ENCODE data around the gene FIBP.
A peak's percentile ranks its signal among the peaks of the same experiment; 100 is the strongest.

Gene FIBP

DNA sequence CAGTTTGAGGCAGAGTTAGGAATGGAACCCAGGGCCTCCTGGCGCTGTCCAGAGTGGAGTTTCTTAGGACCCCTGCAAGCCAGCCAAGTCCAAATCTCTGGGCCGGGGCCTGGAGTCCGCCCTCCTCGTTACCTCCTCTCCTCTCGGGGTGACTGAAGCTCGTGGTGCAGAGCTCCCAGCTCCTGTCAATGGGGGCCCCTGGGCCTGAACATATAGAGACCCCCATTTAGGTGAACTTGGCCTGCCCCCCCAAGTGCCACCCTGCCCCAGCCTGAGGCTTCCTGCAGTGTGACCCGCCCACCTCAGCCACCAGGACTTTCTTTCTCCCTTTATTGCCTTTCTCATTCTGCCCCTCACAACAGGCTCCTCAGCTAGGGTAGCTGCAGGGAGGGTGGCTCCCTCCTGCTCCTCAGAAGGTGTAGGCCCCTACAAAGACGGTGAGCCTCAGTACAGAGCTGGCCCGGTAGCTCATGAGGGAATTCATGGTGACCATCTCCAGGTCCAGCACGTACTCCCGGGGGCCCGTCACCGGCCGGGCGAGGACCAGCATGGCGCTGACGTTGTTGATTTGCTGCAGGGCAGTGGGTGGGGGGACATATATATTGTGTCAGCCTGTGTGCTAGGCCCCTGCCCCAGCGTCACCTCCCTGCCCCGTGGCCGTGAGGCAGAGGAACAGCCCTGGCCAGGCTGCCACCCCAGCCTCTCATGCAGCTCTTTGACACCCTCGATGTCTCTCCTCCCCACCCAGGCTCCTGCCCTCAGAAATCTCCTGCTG lies 21.6 kb downstream of the FIBP start:
- DNase-seq (ENCODE audit: low read depth), result no peak
- TF ChIP-seq POLR2A (IDR thresholded peaks at IDR 0.05; ENCODE audit: extremely low read depth, insufficient read length), result no peak
- TF ChIP-seq, protein P1, sequence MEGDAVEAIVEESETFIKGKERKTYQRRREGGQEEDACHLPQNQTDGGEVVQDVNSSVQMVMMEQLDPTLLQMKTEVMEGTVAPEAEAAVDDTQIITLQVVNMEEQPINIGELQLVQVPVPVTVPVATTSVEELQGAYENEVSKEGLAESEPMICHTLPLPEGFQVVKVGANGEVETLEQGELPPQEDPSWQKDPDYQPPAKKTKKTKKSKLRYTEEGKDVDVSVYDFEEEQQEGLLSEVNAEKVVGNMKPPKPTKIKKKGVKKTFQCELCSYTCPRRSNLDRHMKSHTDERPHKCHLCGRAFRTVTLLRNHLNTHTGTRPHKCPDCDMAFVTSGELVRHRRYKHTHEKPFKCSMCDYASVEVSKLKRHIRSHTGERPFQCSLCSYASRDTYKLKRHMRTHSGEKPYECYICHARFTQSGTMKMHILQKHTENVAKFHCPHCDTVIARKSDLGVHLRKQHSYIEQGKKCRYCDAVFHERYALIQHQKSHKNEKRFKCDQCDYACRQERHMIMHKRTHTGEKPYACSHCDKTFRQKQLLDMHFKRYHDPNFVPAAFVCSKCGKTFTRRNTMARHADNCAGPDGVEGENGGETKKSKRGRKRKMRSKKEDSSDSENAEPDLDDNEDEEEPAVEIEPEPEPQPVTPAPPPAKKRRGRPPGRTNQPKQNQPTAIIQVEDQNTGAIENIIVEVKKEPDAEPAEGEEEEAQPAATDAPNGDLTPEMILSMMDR (IDR thresholded peaks at IDR 0.05; ENCODE audit: low read depth, low read length), result no peak
- TF ChIP-seq MYC (IDR thresholded peaks at IDR 0.05; ENCODE audit: low read depth, low read length), result no peak
- TF ChIP-seq, protein P2, sequence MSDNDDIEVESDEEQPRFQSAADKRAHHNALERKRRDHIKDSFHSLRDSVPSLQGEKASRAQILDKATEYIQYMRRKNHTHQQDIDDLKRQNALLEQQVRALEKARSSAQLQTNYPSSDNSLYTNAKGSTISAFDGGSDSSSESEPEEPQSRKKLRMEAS (IDR thresholded peaks at IDR 0.05; ENCODE audit: low read depth, low read length), result no peak
- H3K4me3 ChIP-seq (ENCODE audit: low read depth, low read length), result peak overlapping the region; percentile 42

DNA sequence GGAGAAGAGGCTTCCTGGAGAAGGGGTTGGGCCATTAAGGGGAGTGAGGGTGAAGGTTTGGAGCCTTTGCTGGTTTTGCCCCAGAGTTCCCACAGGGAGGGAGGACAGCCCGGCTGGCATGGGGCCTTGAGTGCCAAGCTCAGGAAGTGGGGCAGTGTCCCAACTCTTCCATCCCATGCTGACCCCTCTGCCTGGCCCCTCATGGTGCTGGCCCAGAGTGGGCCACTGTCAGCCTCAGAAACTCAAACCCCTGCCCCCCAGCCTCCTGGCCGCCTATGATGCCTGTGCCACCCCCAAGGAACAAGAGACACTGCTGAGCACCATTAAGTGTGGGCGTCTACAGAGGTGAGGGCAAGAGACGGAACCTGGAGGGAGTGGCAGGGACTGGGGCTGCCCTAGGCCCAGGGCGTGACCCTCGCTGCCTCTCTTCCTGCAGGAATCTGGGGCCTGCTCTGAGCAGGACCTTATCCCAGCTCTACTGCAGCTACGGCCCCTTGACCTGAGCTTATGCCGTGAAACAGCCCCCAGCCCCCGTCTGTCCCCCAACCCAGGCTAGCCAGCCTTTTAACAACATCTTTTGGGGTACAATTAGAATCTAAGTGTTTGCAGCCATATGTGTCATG lies 22.6 kb downstream of the FIBP start:
- TF ChIP-seq, protein P1 (IDR thresholded peaks at IDR 0.05; ENCODE audit: low read depth, low read length), result no peak
- TF ChIP-seq, protein P2 (IDR thresholded peaks at IDR 0.05; ENCODE audit: low read depth, low read length), result no peak
- TF ChIP-seq POLR2A (IDR thresholded peaks at IDR 0.05; ENCODE audit: extremely low read depth, insufficient read length) (no peak), MYC (IDR thresholded peaks at IDR 0.05; ENCODE audit: low read depth, low read length) (no peak)
- no peak for DNase-seq (ENCODE audit: low read depth)
- H3K4me3 ChIP-seq (ENCODE audit: low read depth, low read length), result no peak overlapping the region

DNA sequence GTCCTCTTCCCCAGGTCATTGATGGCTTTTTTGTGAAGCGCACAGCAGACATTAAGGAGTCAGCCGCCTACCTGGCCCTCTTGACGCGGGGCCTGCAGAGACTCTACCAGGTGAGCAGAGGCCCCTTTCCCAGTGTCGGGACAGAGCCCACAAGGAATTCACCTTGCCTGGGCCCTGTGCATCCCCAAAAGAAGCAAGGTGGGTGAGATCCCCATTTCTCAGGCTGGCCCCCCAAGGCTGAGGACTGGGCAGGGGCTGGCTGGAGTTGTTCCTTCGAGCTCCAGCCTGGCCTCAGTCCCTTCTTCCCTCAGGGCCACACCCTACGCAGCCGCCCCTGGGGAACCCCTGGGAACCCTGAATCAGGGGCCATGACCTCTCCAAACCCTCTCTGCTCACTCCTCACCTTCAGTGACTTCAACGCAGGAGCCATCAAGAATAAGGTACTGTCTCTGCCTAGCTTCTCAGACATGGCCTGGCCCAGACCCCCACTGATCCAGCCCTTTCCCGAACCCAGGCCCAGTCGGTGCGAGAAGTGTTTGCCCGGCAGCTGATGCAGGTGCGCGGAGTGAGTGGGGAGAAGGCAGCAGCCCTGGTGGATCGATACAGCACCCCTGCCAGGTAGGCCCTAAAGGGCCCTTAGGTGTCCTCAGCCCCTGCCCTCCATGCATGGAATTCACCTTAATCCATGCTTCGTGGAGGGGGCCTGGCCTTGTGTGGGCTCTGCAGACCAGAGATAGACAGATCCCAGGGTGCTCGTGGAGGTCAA lies 23.4 kb downstream of the FIBP start:
- H3K4me3 ChIP-seq (ENCODE audit: low read depth, low read length), result no peak overlapping the region
- TF ChIP-seq, protein P1 (IDR thresholded peaks at IDR 0.05; ENCODE audit: low read depth, low read length), result no peak
- no peak for TF ChIP-seq POLR2A (IDR thresholded peaks at IDR 0.05; ENCODE audit: extremely low read depth, insufficient read length)
- TF ChIP-seq MYC (IDR thresholded peaks at IDR 0.05; ENCODE audit: low read depth, low read length), result no peak
- TF ChIP-seq, protein P2 (IDR thresholded peaks at IDR 0.05; ENCODE audit: low read depth, low read length), result no peak
- no peak for DNase-seq (ENCODE audit: low read depth)

DNA sequence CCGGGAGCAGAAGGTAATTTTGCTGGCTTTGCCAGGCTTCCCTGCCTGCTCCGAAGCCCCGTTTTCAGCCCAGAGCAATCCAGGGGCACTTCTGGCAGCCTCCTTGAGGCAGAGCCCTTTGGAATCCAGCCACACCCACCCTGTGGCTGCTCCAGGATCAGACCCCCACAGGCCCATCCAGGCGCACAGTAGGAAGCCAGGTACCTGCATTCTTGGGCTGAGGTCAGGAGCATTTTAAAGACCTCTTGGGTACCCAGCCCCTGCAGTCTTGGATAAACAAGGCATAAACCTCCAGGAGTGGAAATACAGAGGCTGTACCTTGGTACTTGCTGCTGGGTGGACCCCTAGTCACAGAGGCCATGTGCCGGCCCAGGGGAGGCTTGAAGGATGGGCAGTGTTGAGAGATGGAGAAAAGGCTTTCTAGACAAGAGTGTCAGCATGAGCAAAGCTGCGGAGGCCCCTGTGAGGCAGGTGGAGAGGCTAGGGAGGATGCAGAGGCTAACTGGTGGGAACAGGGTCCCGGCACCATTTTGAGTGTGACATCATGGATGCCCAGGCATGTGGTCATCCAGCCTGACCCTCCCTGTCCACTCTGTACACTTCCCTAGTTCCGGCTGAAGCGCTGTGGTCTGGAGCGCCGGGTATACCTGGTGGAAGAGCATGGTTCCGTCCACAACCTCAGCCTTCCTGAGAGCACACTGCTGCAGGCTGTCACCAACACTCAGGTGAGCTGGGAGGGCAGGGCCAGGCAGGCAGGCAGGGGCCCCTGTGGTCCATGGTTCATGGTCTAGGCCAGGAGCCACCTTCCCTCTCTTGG lies 24.2 kb downstream of the FIBP start:
- no peak for DNase-seq (ENCODE audit: low read depth)
- H3K4me3 ChIP-seq (ENCODE audit: low read depth, low read length), result no peak overlapping the region
- TF ChIP-seq POLR2A (IDR thresholded peaks at IDR 0.05; ENCODE audit: extremely low read depth, insufficient read length) (no peak), MYC (IDR thresholded peaks at IDR 0.05; ENCODE audit: low read depth, low read length) (no peak)
- TF ChIP-seq, protein P2 (IDR thresholded peaks at IDR 0.05; ENCODE audit: low read depth, low read length), result no peak

DNA sequence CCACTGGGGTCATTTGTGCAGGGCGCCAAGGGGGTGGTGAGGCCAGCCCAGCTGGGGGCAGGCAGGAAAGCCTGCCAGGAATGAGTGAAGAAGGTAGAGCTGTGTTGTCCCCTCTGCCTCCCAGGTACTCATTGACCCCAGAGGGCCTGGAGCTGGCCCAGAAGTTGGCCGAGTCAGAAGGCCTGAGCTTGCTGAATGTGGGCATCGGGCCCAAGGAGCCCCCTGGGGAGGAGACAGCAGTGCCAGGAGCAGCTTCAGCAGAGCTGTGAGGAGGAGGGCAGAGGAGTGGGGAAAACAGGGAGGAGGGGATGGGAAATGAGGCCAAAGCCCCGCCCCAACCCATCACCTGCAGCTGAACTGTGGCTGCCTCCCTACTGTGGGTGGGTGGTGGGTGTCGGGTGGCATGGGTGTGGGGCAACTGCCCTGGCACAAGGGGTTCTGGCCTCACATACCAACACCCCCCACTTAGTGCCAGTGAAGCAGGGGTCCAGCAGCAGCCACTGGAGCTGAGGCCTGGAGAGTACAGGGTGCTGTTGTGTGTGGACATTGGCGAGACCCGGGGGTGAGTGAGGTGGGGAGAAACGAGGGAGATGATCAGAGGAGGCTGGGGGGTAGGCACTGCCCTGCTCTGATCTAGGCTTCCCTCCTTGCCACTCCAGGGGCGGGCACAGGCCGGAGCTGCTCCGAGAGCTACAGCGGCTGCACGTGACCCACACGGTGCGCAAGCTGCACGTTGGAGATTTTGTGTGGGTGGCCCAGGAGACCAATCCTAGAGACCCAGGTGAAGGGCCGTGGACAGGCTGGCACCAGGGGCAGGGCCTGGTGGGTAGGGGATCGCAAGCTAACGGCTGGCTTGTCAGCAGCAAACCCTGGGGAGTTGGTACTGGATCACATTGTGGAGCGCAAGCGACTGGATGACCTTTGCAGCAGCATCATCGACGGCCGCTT lies 25.1 kb downstream of the FIBP start:
- TF ChIP-seq POLR2A (IDR thresholded peaks at IDR 0.05; ENCODE audit: extremely low read depth, insufficient read length) (no peak), MYC (IDR thresholded peaks at IDR 0.05; ENCODE audit: low read depth, low read length) (no peak)
- TF ChIP-seq, protein P1 (IDR thresholded peaks at IDR 0.05; ENCODE audit: low read depth, low read length), result no peak

More for the DNA sequence above, 25.1 kb downstream of the FIBP start:
- H3K4me3 ChIP-seq (ENCODE audit: low read depth, low read length), result no peak overlapping the region
- DNase-seq (ENCODE audit: low read depth), result peak; percentile 5
